EH (cell line): ENCODE results near the gene LRRC51.
A peak's percentile ranks its signal among the peaks of the same experiment; 100 is the strongest.
"Not testable (repeated sequence)": the region's sequence is repeated elsewhere in the genome, so short reads cannot be mapped to it uniquely, and the experiment has no call there.

Source experiments
- DNase-seq: peaks from one replicate; pipeline ENCODE4 v3.0.0-alpha.2; 2015; ENCODE audit warnings: low read depth

The LRRC51 gene

GRCh38 chr11:72111300-72112142, 30.9 kb downstream of the LRRC51 start:
- DNase-seq = no peak

GRCh38 chr11:72112143-72112977, 31.7 kb downstream of the LRRC51 start, which contains the start of gene ANAPC15:
Gene ANAPC15 (minus strand): TSS chr11:72112695. CDS start chr11:72111276, 1,419 bp downstream.
- DNase-seq = peak; percentile 100

DNA sequence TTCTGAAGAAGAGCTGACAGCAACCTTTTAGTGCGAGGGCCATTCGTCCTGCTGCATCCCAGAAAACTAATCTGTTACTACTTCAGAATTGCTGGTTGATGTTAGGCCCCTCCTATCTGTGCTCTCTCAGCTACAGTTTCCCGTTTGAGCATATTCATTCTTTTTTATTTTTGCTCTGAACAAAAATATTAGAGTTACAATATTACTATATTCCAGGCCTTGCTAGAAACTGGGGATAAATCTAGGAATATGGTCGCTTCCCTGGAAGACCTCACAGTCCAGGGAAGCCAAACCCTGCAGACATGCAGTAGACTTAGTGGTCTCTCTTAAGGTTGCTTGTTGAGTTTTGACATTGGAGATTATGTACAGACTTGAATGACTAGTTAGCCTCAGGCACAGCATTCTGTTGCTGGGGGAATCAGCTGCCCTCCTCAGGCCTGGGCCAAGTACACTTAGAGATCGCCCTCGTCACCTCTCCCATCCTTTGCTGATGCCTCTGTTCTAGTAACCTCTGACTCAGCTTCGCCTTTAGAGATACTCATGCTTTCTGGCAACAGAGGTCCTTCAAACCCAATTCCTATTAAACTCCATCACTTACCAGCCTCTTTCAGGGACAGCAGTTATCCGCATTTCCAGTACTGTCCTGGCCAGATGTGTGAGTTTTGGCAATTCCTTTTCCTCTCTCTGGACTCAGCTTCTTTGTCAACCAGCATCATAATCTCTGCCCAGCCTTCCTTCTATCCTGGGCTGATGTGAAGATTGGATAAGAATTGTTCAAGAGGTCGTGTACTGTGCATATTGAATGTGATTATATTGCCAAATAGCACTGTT, 32.5 kb downstream of the LRRC51 start:
- DNase-seq = peak; percentile 94

GRCh38 chr11:72114570-72114969, 33.9 kb downstream of the LRRC51 start:
- peak; percentile 40 for DNase-seq

- DNase-seq = peak; percentile 45
These were observed 35.5 kb downstream of the LRRC51 start for GRCh38 chr11:72116019-72116755.

- DNase-seq = no peak
These were observed 38.5 kb downstream of the LRRC51 start for GRCh38 chr11:72119198-72119597.

GRCh38 chr11:72120930-72121329, 40.3 kb downstream of the LRRC51 start:
- DNase-seq = no peak

GRCh38 chr11:72122607-72123006, 42.0 kb downstream of the LRRC51 start:
- no peak for DNase-seq

GRCh38 chr11:72123117-72123653, 42.5 kb downstream of the LRRC51 start:
- DNase-seq = peak; percentile 46

GRCh38 chr11:72124046-72124445, 43.4 kb downstream of the LRRC51 start:
- no peak for DNase-seq

DNA sequence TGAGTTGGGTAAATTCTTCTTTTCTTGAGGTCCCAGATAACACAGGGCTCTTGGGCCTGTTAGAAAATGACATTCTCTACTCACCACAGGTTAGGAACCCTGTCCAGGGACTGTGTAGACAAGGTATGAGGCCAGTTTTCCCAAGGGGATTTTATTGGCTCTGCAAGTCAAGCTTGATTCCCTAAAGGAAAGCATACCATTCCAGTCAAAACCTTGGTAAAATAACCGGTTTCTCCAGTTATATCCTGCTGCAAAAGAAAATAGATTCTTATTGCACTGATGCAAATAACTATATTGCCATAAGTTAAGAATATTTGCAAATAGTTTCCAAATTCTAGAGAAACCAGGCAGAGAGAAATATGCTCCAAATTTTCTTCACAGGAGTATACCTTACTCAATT, 45.3 kb downstream of the LRRC51 start:
- DNase-seq = no peak

DNA sequence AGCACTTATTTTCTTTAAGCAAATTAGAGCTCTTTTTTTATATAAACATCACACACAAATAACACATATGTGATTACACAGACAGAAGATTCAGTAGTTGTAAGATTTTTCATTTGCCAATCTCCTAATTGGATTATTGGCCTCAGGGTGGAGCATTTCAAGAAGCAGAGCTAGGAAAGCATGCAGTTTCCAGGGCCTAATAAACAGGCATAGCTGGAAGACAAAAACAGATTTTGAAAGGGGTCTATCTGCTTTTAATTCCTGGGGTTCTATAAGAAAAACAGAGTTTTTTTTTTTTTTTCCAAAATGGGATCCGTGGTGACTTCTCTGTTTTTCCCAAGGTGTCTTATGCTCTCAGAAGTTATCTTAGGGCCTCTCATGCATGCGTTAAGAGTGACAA, 47.3 kb downstream of the LRRC51 start:
- DNase-seq = no peak

- no peak for DNase-seq
These were observed 48.7 kb downstream of the LRRC51 start for GRCh38 chr11:72129381-72129780.

GRCh38 chr11:72132646-72133045, 52.0 kb downstream of the LRRC51 start:
- DNase-seq = no peak

- not testable (repeated sequence) for DNase-seq
These were observed 54.8 kb downstream of the LRRC51 start, which contains the start of gene FOLR3 for GRCh38 chr11:72135473-72135872. Gene FOLR3 (plus strand): TSS chr11:72135725. CDS start chr11:72135953, 228 bp downstream.

GRCh38 chr11:72135891-72136683, 55.4 kb downstream of the LRRC51 start:
- peak; percentile 78 for DNase-seq

- DNase-seq = no peak
These were observed 56.1 kb downstream of the LRRC51 start for GRCh38 chr11:72136684-72137262.

DNA sequence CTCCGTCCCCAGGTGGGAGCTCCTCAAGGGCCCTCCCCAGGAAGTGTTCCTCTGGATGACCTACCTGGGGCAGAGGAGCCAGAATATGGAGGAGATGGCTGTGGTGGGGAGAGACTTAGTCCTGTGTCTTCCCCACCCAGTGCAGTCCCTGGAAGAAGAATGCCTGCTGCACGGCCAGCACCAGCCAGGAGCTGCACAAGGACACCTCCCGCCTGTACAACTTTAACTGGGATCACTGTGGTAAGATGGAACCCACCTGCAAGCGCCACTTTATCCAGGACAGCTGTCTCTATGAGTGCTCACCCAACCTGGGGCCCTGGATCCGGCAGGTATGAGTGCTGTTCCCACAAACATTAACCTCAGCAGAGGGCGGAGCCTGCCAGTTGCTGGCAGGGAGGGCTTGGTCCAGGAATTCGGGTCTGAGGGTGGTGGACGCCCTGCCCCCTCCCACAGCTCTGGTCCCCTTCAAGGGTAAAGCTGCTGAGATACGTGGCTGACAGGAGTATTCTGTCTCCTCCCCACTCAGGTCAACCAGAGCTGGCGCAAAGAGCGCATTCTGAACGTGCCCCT, 58.3 kb downstream of the LRRC51 start:
- DNase-seq = no peak

DNA sequence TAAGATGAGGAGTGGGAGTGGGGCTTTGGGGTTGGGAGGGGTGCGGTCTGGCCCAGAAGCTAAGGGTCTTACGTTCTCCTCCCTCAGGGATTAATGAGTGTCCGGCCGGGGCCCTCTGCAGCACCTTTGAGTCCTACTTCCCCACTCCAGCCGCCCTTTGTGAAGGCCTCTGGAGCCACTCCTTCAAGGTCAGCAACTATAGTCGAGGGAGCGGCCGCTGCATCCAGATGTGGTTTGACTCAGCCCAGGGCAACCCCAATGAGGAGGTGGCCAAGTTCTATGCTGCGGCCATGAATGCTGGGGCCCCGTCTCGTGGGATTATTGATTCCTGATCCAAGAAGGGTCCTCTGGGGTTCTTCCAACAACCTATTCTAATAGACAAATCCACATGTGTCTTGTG, 58.9 kb downstream of the LRRC51 start:
- no peak for DNase-seq
